Body of pancreas (tissue), 4 donors: ENCODE results near the gene CFAP77. TPM values are rescaled to one million over a fixed set of nuclear protein-coding genes. Genes with fewer than 3 reads are reported as not detected.

Experiments used
- ATAC-seq: fragments of 150-250 bp; one replicate; pipeline ENCODE4 v1.9.1; 2016
- DNase-seq, 4 donors: peaks; one replicate each; pipeline ENCODE4 v3.0.0-alpha.2; 2019
- H3K27ac ChIP-seq, 4 donors: fragments of 200-600 bp; sonication (generic); 1 replicate in 3 of 4; 2 replicates in 1 of 4; pipeline versions ENCODE4 v1.5.1 to v1.6.1; 2016 to 2019; ENCODE audit warnings: mild to moderate bottlenecking in 1 of 4, mixed read lengths in 1 of 4, moderate library complexity in 1 of 4
- H3K27me3 ChIP-seq, 2 donors: fragments of 200-600 bp; sonication (generic); one replicate each; pipeline ENCODE4 v1.6.0; 2016; ENCODE audit warnings: mild to moderate bottlenecking in 1 of 2
- H3K36me3 ChIP-seq, 2 donors: fragments of 200-600 bp; sonication (generic); replicated peaks in 1 of 2; 2 replicates each; pipeline ENCODE4 v1.5.1; 2016; ENCODE audit warnings: low read depth in 2 of 2; ENCODE audit not compliant: insufficient read depth in 1 of 2
- H3K4me1 ChIP-seq: fragments of 200-600 bp; sonication (generic); one replicate; pipeline ENCODE4 v1.6.0; 2016
- H3K4me3 ChIP-seq, 2 donors: fragments of 200-600 bp; sonication (generic); 1 replicate in 1 of 2; 2 replicates in 1 of 2; pipeline ENCODE4 v1.5.1; 2016 to 2019
- H3K9me3 ChIP-seq, 3 donors: fragments of 200-600 bp; sonication (generic); 1 replicate in 2 of 3; 2 replicates in 1 of 3; pipeline ENCODE4 v1.5.1; 2016
- CTCF ChIP-seq, 7 experiments: fragments of 450-650 bp in 4 of 7; fragments of 200-600 bp in 3 of 7; sonication (generic) in 3 of 7; IDR thresholded peaks; one replicate each; pipeline ENCODE4 v1.5.1; 2016 to 2019; ENCODE audit warnings: antibody characterized with exemption in 7 of 7
- POLR2A ChIP-seq, 3 donors: fragments of 450-650 bp; IDR thresholded peaks; one replicate each; pipeline ENCODE4 v1.6.1; 2016; ENCODE audit warnings: antibody characterized with exemption in 3 of 3, mild to moderate bottlenecking in 2 of 3
- WGBS, 2 donors: methylation state at CpG; one replicate each; pipeline ENCODE4 v1.1.5; 2017; 5-methylcytosine and 5-hydroxymethylcytosine counted together
- intact Hi-C: fragments of 100-400 bp; cut with DNase I; formaldehyde crosslinking; loops from one replicate; pipeline ENCODE4 v1.15.1; 2023
- total RNA-seq, 2 donors: library from RNA; depleted of rRNA; stranded (reverse); fragments of >200 nt; gene quantifications; one replicate each; pipeline ENCODE4 v1.1.0, GENCODE V29; 2016

Gene CFAP77
- total RNA-seq, 2 donors from 2014 or later = not detected

DNA sequence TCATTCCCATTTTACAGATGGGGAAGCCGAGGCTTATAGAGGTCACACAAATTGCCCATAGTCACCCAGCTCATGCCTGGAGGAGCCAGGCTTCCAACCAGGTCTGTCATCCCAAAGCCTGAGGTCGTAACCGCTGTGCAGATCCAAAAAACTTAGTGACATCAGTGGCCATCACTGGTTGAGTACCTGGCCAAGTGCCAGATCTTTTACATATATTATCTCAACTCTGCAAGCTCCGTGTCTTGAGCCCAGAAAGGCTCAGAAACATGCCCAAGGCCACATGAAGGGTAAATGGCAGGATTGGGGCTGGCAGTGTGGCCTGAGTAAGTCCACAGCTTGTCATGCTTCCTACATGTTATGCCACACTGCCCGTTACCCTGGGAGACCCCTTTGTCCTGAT lies 13.5 kb downstream of the CFAP77 start:
- TF ChIP-seq CTCF (IDR thresholded peaks at IDR 0.05) = no peak
- 56 to 66% methylated on average over 5 of the region's 5 CpGs for WGBS, 2 donors
- no peaks in the 10 kb centered on the region for H3K4me1 ChIP-seq
- H3K9me3 ChIP-seq = no peaks in the 10 kb centered on the region
- DNase-seq (no peak), ATAC-seq (no peak)
- no peak overlapping the region for H3K27ac ChIP-seq
- no peaks in the 10 kb centered on the region for H3K36me3 ChIP-seq
- intact Hi-C loops = no loop called here
- H3K4me3 ChIP-seq = no peak overlapping the region
- peaks cover 0 to 5% of the 10 kb centered on the region in 2 donors for H3K27me3 ChIP-seq

DNA sequence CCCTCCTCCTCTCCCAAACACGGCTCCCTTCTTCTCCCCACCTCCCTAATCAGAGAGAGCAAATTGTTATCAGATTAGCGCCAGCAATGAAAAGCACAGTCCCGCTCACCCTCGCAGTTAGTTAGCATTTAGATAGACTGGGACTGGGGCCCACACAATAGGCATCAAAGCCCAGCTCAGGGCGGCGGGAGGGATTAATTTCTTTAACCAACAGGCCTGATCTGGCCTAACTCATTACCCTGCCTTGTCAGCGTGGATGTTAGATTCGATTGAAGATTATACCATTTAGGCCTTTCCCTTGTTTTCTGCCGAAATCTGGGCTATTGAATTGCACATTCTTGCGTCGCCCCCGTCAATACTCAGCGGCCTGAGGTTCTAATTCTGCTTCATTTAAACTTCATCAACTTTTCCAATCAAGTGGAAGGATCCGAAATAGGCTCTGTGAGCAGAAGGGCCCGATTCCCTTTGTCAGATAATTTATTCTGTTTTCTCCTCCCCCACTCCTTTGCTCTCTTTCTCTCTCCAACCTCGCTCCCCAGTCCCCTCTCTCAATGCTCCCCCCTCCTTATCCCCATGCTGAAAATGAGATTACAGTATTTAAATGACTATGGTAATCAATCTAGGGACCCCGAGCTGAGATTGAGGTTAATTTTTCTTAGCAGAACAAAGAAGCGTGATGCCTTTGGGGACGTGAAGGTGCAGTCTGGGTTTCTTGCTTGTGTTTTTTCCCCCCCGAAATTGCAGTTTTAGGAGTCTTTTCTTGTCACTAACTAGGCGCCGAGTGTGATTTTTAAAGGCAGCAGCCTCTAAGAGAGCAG lies 15.1 kb downstream of the CFAP77 start:
- Histone ChIP-seq H3K4me3 (no peak overlapping the region), H3K27me3 (peaks cover 0 to 5% of the 10 kb centered on the region in 2 donors), H3K9me3 (no peaks in the 10 kb centered on the region), H3K27ac (no peak overlapping the region), H3K36me3 (no peaks in the 10 kb centered on the region), H3K4me1 (no peaks in the 10 kb centered on the region)
- no peak for DNase-seq
- 39 to 44% methylated on average over 22 of the region's 22 CpGs for WGBS, 2 donors
- intact Hi-C loops = no loop called here
- no peak for ATAC-seq
- TF ChIP-seq POLR2A (IDR thresholded peaks at IDR 0.05) (no peak), CTCF (IDR thresholded peaks at IDR 0.05) (no peak)

DNA sequence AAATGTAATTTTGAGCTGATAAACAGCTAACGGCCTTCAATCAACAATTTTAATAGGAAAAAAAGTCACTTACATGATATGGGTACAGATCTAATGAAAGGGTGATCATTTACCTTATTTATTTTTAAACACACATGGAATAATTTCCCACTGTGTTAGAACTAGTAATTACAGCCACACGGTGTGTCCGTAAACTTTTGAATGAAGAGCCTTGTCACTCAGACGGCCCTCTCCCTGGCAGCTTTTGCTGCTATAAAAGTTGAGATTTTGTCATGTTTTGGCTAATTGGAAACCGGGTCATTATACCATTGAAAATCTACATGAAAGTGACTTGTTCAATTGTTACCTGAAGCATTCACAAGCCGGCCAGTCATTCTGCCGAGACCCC lies 15.7 kb downstream of the CFAP77 start:
- WGBS, 2 donors = 36 to 37% methylated on average over 7 of the region's 7 CpGs
- Histone ChIP-seq H3K36me3 (no peaks in the 10 kb centered on the region), H3K4me3 (no peak overlapping the region), H3K4me1 (no peaks in the 10 kb centered on the region), H3K27me3 (peaks cover 0 to 5% of the 10 kb centered on the region in 2 donors), H3K27ac (no peak overlapping the region), H3K9me3 (no peaks in the 10 kb centered on the region)
- ATAC-seq = no peak
- intact Hi-C loops = no loop called here
- TF ChIP-seq POLR2A (IDR thresholded peaks at IDR 0.05) = no peak
- no peak for TF ChIP-seq CTCF (IDR thresholded peaks at IDR 0.05)
- no peak for DNase-seq

- no peak for ATAC-seq
- Histone ChIP-seq H3K36me3 (no peaks in the 10 kb centered on the region), H3K4me3 (no peak overlapping the region), H3K4me1 (no peaks in the 10 kb centered on the region), H3K27me3 (peaks cover 0 to 5% of the 10 kb centered on the region in 2 donors), H3K27ac (no peak overlapping the region), H3K9me3 (no peaks in the 10 kb centered on the region)
- no peak for DNase-seq
- intact Hi-C loops = no loop called here
- WGBS, 2 donors = 37 to 39% methylated on average over 17 of the region's 17 CpGs
- no peak for TF ChIP-seq POLR2A (IDR thresholded peaks at IDR 0.05)
- no peak for TF ChIP-seq CTCF (IDR thresholded peaks at IDR 0.05)
These were observed 16.8 kb downstream of the CFAP77 start for GRCh38 chr9:132426639-132427414.
